HT1080 (cell line): Measurements from ENCODE around the gene TTC9C. TPM values are rescaled to one million over a fixed set of nuclear protein-coding genes. Genes with fewer than 3 reads are reported as not detected.
A peak's percentile ranks its signal among the peaks of the same experiment; 100 is the strongest.
"Not testable (repeated sequence)": the region's sequence is repeated elsewhere in the genome, so short reads cannot be mapped to it uniquely, and the experiment has no call there.

Source experiments
- DNase-seq: peaks from one replicate; pipeline ENCODE4 v3.0.0-alpha.2; 2015; ENCODE audit warnings: low read depth
- total RNA-seq: library from RNA; depleted of rRNA; stranded (reverse); fragments of >200 nt; shearing (Covaris generic); gene quantifications from 2 replicates; pipeline ENCODE4 v1.2.3, GENCODE V29; 2014

TTC9C gene
- total RNA-seq, 1 experiment from 2014 or later = 67.9 TPM

- DNase-seq = not testable (repeated sequence)
Measured at GRCh38 chr11:62749931-62750330, 21.6 kb downstream of the TTC9C start.

DNA sequence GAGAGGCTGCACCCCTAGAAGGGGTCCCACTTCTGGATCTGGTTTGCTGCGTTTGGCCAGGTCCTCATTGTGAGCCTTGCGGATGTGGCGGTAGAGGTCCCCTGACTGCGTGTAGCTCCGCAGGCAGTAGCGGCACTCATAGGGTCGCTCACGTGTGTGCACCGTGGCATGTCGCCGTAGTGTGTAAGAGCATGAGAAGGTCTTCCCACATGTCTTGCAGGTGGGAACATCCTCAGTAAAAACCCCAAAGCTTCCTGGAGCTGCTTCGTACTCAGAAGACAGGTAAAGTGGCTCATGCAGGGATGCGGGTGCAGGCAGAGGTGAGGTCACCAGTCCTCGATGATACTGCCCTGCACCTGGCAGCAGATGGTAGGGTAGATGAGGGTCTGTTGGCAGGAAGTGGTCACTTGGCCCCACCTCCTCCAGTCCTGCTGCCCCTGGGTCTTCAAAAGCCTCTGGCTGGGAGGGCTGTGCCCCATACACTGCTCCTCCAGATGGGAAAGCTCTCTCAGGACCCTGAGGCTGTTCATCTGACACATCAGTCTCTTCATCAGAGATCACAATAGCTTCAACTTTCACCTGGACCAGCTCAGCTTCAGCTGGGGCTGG is 24.0 kb downstream of the TTC9C start:
- DNase-seq = no peak

GRCh38 chr11:62752994-62753735 is 24.9 kb downstream of the TTC9C start:
- no peak for DNase-seq

- peak; percentile 100 for DNase-seq
Measured at GRCh38 chr11:62753736-62754603, 25.7 kb downstream of the TTC9C start, which contains the start of gene ZBTB3. ZBTB3 (minus strand) TSS chr11:62754160; CDS start chr11:62753664, 496 bp downstream.

GRCh38 chr11:62755086-62755615 is 26.9 kb downstream of the TTC9C start:
- no peak for DNase-seq

DNA sequence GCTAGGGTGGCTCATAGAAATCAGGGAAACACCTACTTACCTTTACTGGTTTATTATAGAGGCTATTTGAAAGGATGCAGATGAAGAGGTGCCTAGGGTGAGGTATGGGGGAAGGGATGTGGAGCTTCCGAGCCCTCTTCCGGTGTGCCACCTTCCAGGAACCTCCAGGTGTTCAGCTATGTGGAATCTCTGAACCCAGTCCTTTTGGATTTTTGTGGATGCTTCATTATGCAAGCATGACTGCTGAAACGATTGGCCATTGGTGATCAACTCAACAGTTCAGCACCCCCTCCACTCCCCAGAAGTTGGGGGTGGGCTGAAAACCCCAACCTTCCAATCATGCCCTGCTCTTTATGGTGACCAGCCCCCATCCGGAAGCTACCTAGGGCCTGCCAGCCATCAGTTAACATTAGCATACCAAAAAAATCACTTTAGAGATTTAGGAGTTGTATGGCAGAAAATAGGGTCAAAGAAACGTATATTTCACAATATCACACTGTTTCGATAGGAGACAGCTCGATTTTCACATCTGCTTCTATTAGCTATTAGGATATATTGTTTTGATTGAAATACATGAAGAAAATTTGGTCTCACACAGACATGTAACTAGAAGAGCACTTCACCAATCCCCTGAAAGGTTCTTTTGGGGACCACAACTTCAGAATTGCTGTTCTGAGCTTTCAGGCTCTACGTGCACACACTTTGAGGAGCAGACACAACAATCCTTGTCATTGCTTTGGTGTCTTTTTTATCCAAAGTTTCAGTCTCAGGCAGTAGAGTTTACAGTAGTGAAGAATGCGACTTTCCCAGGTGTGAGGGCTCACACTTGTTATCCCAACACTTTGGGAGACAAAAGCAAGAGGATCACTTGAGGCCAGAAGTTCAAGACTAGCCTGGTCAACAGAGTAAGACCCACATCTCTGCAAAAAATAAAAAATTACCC is 29.8 kb downstream of the TTC9C start:
- DNase-seq = no peak

- not testable (repeated sequence) for DNase-seq
Measured at GRCh38 chr11:62760867-62761227, 32.6 kb downstream of the TTC9C start.

DNA sequence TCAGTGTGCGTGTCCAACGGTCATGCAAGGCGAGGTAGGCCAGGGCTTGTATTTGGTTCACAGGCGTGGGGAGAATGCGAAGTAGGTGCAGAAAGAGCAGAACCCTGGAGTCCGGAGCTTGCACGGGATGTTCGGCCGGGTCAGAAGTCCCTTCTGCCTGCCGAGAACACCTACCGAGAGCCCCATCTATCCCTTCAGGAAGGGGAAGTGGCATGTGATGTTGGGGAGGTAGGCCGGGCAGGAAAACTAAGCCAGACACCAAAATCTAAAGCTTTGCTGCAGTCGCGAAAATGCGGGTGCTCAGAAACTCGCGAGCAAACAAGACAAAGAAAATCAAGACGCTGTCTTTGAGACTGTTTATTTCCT is 42.5 kb downstream of the TTC9C start:
- DNase-seq = no peak

DNA sequence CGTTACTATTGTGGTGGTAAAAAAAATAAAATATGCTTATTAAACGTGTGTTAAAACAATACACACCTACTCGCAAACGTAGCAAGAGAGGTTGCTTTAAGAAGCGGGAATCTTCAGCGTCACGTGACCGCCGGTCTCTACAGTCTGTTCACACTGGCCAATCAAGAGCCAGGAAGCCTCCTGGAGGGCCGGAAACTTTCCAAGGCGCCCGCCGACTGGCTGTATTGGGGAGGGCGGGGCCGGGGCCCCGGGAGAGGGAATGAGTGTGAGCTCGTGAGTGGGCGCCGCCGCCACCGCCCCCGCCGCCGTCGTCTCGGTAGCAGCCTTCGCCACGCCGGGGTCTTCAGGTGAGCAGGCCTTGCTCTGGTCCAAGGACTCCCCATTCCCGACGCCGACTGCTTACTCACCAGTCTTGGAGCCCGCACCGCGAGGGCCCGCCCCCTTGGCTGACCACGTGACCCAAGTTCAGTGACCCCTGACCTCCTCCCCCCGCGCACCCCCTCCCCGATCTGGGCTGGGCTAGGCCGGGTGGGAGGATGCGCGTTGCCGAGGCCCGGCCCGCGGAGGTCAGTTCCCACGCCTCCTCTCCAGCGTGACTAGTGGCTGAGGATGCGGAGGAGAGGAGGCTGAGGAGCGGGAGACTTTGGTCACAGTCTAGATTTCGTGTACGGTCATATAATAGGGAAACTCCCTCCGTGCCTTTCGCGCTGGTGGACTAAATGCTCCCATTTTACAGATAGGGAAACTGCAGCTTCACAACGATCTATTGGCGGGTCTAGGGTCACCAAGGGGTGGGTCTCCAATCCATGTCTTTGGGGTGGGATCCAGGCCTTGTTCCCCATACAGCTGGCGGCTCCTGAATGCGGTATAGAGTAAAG is 43.1 kb downstream of the TTC9C start, which contains the start of gene TAF6L:
TSS of gene TAF6L (plus strand) at position 253 of the 878 bp plus-strand sequence. CDS start 4,388 bp downstream, outside the sequence.
- peak; percentile 97 for DNase-seq

DNA sequence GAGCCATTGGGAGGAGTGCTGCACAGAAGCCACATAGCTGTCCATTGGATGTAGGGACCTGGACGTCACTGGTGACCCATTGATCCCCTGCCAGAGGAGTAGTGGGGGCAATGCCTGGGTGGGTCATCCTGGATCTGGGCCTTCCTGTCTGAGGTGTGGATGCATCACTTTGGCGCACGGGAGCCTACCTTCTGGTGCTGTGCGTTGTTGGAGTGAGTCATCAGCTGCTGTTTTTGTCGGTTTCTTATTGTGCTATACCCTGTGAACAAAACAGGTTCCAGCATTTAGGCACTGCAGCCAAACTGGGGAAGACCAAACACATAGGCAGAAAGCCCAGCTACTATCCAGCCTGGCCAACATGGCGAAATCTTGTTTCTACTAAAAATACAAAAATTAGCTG is 46.1 kb downstream of the TTC9C start:
- DNase-seq = no peak

GRCh38 chr11:62775646-62776045 is 47.4 kb downstream of the TTC9C start:
- no peak for DNase-seq

GRCh38 chr11:62777389-62777788 is 49.1 kb downstream of the TTC9C start:
- no peak for DNase-seq

DNA sequence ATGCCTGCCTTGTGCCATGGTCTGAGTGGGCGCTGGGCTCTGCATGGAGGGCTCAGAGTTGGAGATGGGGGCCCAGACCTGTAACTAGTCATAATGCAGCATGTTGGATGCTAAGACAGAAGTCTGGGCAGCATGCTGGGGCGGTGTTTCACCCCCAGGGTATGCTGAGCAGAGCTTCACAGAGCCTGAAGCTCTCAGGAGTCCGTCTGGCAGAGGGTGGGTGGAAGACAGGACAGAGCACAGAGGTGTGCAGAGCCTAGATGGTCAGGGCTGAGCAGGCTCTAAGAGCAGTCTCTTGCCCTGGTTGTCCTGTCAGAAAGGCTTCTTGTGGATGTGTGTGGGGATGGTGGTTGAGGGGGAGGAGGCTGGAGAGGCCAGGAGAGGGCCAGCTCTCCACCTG is 50.2 kb downstream of the TTC9C start:
- DNase-seq = no peak

DNA sequence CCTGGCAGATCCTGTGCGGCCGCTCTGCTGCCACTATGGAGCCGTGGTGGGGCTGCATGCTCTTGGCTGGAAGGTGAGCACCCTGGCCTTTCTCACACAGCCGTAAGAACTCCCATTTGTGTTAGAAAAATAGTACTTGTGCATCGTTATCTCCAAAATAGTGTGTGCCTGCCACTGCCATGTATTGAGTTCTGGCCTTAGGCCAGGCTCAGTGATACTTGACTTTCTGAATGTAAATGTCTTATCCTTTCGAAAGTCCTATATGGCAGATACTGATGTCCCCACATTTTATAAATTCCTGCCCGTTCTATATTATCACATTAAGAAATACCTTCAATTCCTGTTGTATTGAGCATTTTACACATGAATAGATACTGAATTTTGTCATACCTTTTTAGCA is 54.5 kb downstream of the TTC9C start:
- no peak for DNase-seq

DNA sequence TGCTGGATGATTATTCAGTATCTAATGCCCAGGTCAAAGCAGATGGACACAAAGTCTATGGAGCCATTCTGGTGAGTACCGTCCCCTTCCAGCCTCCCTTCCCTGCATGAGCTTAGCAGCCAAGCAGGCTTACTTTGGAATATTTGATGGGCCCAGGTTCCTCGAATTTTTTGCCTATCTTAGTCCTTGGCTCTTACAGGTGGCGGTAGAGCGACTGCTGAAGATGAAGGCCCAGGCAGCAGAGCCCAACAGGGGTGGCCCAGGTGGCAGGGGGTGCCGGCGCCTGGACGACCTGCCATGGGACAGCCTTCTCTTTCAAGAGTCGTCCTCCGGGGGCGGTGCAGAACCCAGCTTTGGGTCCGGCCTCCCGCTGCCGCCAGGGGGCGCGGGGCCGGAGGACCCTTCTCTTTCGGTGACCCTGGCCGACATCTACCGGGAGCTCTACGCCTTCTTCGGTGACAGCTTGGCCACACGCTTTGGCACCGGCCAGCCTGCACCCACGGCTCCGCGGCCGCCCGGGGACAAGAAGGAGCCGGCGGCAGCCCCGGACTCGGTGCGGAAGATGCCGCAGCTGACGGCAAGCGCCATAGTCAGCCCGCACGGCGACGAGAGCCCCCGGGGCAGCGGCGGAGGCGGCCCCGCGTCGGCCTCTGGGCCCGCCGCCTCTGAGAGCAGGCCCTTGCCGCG is 58.2 kb downstream of the TTC9C start:
- peak; percentile 82 for DNase-seq

GRCh38 chr11:62787005-62787759 is 58.9 kb downstream of the TTC9C start, which contains the start of gene TMEM179B:
TMEM179B (plus strand) TSS chr11:62787402; CDS start chr11:62787432, 30 bp downstream.
- DNase-seq = peak; percentile 98
